Activated naive CD8-positive, alpha-beta T cell treated with anti-CD3 and anti-CD28 coated beads, Interleukin-2, amount 50 U/mL, for 24 hours (primary cell): ENCODE measurements around the gene CSGALNACT2.

Source experiments
- ATAC-seq: fragments of 150-1000 bp; cut with Tn5 transposase; one replicate; pipeline ENCODE4 v1.10.0; 2021
- DNase-seq: peaks from one replicate; pipeline ENCODE4 v3.0.0; 2021
- H3K27ac Mint-ChIP-seq: one replicate; pipeline ENCODE4 v1.8.0; 2021; ENCODE audit warnings: mild to moderate bottlenecking, mixed read lengths
- H3K27me3 Mint-ChIP-seq: one replicate; pipeline ENCODE4 v1.8.0; 2021; ENCODE audit warnings: mixed read lengths
- H3K36me3 Mint-ChIP-seq: one replicate; pipeline ENCODE4 v1.8.0; 2021; ENCODE audit warnings: low read depth, mixed read lengths
- H3K4me1 Mint-ChIP-seq: one replicate; pipeline ENCODE4 v1.8.0; 2021; ENCODE audit warnings: mixed read lengths
- H3K4me3 Mint-ChIP-seq: one replicate; pipeline ENCODE4 v1.8.0; 2021; ENCODE audit warnings: mild to moderate bottlenecking, moderate library complexity, mixed read lengths
- H3K9me3 Mint-ChIP-seq: one replicate; pipeline ENCODE4 v1.8.0; 2021; ENCODE audit warnings: mixed read lengths

Gene CSGALNACT2

DNA sequence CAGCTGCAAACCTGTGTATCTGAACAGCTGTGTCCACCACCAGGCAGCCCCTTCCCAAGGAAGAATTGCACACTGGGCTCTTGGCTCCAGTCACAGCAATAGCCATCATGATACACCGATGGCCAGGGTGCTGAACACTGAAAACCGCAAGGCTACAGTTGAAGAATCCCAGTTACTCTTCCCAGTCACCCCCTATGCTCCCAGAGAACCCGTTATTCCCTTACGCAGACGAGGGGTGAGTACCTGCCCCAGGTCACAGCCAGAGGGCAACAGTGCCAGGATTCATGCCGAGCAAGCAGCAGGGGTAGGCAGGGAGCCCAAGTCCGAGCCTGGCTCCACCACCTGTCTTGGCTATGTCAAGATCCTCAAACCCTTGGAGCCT is 70.8 kb downstream of the CSGALNACT2 start:
- peak; percentile 1 for DNase-seq
- no peak overlapping the region for H3K27ac Mint-ChIP-seq
- no peak overlapping the region for H3K4me3 Mint-ChIP-seq
- H3K27me3 Mint-ChIP-seq, result no peaks in the 10 kb centered on the region
- no peak for ATAC-seq
- no peaks in the 10 kb centered on the region for H3K36me3 Mint-ChIP-seq
- no peaks in the 10 kb centered on the region for H3K9me3 Mint-ChIP-seq
- peaks cover 4% of the 10 kb centered on the region for H3K4me1 Mint-ChIP-seq

DNA sequence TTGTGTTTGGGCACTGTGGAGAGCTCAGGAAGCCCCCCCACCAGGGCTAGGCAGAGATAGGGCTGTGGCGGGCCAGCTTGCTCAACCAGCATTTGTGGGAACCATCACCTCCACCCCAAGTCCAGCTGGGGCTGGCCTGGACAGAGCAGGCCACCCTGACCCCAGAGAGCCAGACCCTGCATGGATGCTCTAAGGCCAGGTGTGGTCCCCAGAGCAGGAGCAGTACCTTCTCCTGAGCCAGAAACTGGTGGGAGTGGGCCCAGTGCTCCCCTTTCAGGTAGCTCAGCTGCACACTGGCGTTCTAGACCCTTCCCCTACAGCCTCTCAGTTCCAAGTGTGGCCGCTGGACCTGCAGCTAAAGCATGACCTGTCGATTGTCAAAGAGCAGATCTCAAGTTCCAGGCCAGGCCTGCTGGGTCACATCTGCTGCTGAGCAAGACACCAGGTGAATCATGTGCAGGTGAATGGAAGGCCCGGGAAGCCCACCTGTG is 71.5 kb downstream of the CSGALNACT2 start:
- H3K27ac Mint-ChIP-seq, result no peak overlapping the region
- no peaks in the 10 kb centered on the region for H3K9me3 Mint-ChIP-seq
- DNase-seq, result no peak
- no peak for ATAC-seq
- no peaks in the 10 kb centered on the region for H3K36me3 Mint-ChIP-seq
- peaks cover 4% of the 10 kb centered on the region for H3K4me1 Mint-ChIP-seq
- no peaks in the 10 kb centered on the region for H3K27me3 Mint-ChIP-seq
- H3K4me3 Mint-ChIP-seq, result no peak overlapping the region

DNA sequence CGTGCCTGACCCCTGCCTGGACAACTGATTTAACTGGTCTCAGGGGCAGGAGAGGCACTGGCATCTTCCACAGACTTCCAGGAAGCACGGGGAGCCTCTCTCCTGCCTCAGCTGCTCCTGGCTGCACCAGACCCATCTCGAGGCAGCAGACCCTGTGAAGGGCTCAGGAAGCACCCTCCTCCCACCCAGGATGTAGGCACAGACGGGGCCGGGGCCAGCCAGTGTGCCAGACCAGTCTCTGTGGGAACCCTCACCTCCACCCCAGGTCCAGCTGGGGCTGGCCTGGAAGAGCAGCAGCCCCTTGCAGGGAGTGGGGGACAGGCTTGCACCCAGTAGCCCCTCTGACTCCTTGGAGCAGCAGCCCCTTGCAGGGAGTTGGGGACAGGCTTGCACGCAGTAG is 72.3 kb downstream of the CSGALNACT2 start:
- DNase-seq, result no peak
- H3K27ac Mint-ChIP-seq, result no peak overlapping the region
- ATAC-seq, result no peak
- H3K4me3 Mint-ChIP-seq, result no peak overlapping the region
- peaks cover 4% of the 10 kb centered on the region for H3K4me1 Mint-ChIP-seq
- H3K36me3 Mint-ChIP-seq, result no peaks in the 10 kb centered on the region
- no peaks in the 10 kb centered on the region for H3K9me3 Mint-ChIP-seq
- no peaks in the 10 kb centered on the region for H3K27me3 Mint-ChIP-seq

DNA sequence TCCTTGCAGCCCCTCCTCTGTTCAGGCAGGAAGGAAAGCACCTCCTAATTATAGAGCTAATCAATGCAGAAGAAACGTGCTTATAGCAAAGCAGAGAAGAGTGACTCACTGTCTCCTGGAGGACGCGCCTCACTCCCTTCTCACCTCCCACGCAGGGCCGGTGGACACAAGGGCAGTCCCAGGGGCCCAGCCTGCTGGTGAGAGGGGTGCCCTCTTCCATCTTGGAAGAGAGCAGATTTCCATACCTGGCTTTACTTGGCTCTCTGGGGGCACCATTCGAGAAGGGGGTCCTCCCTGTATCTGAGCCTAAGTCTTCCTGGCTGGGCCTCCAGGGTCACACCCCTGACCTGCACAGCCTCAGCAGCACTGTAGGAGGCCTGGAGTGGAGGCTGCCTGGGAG is 72.8 kb downstream of the CSGALNACT2 start:
- DNase-seq, result no peak
- H3K36me3 Mint-ChIP-seq, result no peaks in the 10 kb centered on the region
- no peaks in the 10 kb centered on the region for H3K27me3 Mint-ChIP-seq
- H3K27ac Mint-ChIP-seq, result no peak overlapping the region
- H3K9me3 Mint-ChIP-seq, result no peaks in the 10 kb centered on the region
- H3K4me3 Mint-ChIP-seq, result no peak overlapping the region
- H3K4me1 Mint-ChIP-seq, result peaks cover 4% of the 10 kb centered on the region
- peak; percentile 33 for ATAC-seq

DNA sequence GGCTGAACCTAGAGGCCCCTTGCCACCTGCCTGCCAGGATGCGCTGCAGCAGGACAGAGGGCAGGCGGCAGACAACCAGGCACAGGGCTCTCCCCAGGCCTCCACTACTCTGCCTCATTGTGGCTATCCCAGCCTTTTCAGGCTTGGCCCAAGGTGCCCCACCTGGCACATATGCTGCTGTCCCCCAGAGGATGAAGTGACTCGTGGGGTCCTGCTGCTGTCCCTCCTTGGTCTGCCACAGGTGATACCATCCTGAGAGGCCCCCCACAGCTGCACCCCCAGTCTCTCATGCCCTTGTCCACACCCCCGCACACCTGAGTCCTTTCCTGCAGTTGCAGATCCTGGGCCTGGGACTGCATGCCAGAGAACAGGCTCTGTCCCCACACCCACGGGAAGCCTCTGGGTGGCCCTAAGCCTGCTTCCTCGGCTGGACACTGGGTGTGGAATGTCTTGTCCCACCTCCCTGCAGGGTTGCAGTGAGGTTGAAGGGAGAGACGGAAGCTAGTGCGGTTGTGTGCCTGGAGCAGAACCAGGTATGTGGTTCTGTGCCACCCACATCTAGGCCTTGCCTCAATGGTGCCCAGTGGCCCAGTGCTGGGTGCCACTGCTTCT is 73.3 kb downstream of the CSGALNACT2 start:
- Mint-ChIP-seq H3K36me3 (no peaks in the 10 kb centered on the region), H3K27ac (no peak overlapping the region), H3K4me3 (no peak overlapping the region), H3K27me3 (no peaks in the 10 kb centered on the region), H3K9me3 (no peaks in the 10 kb centered on the region), H3K4me1 (peaks cover 4% of the 10 kb centered on the region)
- ATAC-seq (no peak), DNase-seq (no peak)

DNA sequence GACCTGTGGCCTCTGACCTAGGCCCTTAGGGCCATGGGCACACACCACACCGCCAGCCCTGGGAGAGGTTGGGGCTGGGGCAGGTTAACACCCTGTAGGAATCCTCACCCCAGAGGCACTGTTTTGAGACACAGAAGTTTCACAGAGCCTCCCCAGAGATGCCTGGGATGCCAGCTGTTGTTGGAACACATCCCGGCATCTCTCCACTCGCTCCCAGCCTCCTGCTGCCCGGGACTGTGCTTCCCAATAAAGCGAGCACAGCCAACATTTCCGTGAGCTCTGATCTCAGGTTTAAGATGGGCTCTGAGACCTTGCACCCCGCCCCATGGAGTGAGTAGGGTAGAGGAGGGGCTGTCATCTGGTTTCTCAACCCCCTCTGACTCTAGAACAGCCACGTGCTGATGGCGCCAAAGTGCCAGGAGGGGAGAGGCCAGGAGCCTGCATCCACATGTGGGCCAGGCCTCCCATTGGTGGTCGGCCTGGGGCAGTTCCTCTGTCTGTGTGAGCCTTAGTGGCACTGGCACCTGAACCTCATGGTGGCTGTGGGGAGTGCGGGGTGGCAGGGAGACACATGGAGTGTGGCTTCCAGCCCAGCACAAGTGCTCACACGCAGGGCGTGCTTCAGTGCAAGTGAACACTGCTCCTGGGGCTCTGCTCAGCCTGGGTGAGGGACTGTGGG is 73.9 kb downstream of the CSGALNACT2 start:
- no peaks in the 10 kb centered on the region for H3K27me3 Mint-ChIP-seq
- H3K36me3 Mint-ChIP-seq, result no peaks in the 10 kb centered on the region
- no peak overlapping the region for H3K27ac Mint-ChIP-seq
- no peak overlapping the region for H3K4me3 Mint-ChIP-seq
- DNase-seq (no peak), ATAC-seq (no peak)
- H3K4me1 Mint-ChIP-seq, result peaks cover 4% of the 10 kb centered on the region
- no peaks in the 10 kb centered on the region for H3K9me3 Mint-ChIP-seq

DNA sequence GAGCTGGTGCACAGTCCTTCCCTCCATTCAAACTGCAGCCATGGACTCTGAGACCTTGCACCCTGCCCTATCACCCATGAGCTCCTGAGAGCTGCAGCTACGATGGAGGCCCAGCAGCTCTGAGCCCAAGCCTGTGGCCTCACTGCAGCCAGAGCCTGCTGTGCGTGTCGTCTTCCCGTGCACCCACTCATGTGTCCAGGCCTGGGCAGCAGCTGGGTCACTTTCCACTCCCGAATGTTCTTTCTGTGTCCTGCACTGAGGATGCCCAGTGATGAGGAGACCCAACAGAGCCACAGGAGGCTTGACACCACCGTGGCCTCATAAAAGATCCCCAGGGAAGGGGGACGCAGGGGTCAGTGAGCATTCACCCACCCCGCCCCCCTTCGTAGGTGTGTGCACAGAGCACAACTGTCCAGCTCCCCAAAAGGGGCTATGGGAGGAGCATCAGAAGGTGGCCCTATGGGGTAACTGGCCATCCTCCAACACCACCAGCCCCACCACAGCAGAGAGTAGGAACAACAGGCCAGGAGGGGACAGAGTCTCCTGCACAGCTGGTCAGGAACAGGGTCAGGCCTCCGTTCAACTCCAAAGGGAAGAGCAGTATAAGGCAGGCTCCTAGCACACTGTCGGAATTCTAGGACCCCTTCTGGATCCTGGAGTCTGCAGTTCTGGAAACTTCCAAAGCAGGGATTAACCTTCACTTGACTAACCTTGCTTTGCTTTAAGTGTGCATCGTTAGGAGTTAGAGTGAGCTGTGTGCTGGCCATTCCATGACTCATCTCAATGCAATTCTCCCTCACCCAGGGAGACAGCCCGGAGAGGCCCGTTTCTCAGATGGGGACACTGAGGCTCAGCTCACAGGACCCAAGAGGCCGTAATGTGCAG is 76.1 kb downstream of the CSGALNACT2 start:
- ATAC-seq (no peak), DNase-seq (no peak)
- Mint-ChIP-seq H3K4me1 (peaks cover 4% of the 10 kb centered on the region), H3K27ac (no peak overlapping the region), H3K9me3 (no peaks in the 10 kb centered on the region), H3K36me3 (no peaks in the 10 kb centered on the region), H3K27me3 (no peaks in the 10 kb centered on the region), H3K4me3 (no peak overlapping the region)

DNA sequence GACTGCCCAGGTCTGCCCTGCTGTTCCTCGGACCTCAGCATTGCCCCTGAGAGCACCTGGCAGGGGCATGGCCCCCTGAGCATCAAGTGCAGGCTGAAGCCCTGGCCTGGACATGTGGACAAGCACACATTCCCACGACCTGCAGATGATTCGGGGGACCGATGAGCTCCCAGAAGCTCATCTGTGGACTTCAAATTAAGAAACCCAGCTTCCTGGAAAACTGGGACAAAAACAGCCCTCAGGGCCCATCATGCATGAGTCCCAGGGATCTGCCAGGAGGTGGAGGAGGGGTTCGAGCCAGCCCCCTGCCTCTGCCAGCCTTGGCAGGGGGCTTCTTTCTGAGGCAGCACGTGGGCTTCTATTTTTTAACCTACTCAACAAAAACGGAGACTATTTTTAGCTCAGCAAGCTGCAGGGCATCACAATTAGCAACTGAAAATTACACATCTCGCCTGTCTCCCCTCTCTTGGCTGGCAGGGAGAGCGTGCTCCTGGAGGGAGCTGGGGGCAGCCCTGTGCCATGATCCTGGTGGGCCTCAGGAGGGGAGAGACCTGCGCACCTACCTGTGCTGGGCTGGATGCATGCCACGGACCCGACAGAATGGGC is 76.8 kb downstream of the CSGALNACT2 start:
- Mint-ChIP-seq H3K4me1 (peaks cover 4% of the 10 kb centered on the region), H3K27ac (no peak overlapping the region), H3K9me3 (no peaks in the 10 kb centered on the region), H3K27me3 (no peaks in the 10 kb centered on the region), H3K4me3 (no peak overlapping the region), H3K36me3 (no peaks in the 10 kb centered on the region)
- ATAC-seq (no peak), DNase-seq (no peak)

DNA sequence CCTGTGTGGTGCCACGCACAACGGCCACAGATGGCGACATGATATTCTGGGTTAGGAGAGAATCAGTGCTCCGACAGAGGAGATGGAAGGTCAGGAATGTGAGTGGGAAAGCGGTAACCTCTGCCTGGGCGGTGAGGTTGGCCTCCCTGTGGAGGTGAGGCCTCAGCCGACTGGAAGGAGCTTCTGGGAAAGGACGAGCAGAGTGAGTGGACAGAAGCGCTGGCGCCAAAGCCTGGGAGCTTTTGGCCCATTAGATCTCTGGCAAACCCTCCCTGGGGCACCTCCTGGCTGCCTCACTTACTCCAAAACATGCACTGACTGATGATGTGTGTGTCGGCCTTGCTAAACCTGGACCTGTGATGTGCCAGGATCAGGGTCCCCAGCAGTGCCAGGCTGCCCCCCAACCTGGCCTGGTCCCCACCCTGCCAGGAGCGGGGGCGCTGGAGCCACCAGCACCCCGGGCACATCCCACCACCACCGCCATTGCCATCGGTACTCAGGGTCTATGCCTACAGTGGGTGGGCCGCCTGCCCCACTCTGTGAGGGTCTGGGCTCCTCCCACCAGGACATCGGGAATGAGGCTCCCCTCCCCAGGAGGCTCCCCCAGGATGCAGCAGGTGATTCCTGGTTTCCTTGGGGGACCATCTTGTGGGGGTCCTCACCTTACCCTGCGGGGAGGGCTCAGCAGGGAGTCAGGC is 77.7 kb downstream of the CSGALNACT2 start:
- Mint-ChIP-seq H3K9me3 (no peaks in the 10 kb centered on the region), H3K27ac (no peak overlapping the region)

DNA sequence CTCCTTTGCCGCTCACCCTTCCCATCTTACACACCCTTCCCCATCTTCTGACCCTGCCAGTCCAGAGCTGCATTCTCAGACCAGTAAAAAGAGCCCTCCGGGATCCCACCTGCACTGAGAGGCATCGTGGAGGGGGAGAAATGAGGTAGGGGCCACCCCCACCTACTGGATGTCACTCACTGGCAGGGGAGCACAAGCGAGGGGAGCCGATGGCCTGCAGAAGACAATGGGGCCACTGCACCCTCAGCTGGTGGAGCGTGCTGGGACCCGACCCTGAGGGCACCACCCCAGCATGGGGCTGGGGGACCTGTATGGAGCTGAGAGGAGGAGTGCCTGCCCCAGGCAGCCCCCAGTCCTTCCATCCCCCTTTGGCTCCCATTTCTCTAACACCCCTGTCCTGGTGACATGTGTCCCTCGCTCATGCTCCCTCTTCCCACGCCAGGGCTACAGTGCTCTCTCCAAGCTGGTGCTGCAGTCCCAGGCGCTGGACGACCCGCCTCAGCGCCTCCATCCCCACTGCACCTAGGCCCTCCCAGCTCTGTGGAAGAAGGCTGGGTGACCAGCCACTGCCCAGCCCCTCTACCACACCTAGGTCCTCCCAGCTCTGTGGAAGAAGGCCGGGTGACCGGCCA is 78.8 kb downstream of the CSGALNACT2 start:
- no peak for ATAC-seq
- H3K4me3 Mint-ChIP-seq, result no peak overlapping the region
- no peaks in the 10 kb centered on the region for H3K27me3 Mint-ChIP-seq
- no peak for DNase-seq
- peaks cover 12% of the 10 kb centered on the region for H3K4me1 Mint-ChIP-seq
- H3K9me3 Mint-ChIP-seq, result no peaks in the 10 kb centered on the region
- no peak overlapping the region for H3K27ac Mint-ChIP-seq
- no peaks in the 10 kb centered on the region for H3K36me3 Mint-ChIP-seq

More for the DNA sequence above, 77.7 kb downstream of the CSGALNACT2 start:
- DNase-seq (no peak), ATAC-seq (no peak)
- Mint-ChIP-seq H3K36me3 (no peaks in the 10 kb centered on the region), H3K4me3 (no peak overlapping the region), H3K27me3 (no peaks in the 10 kb centered on the region), H3K4me1 (peaks cover 6% of the 10 kb centered on the region)

DNA sequence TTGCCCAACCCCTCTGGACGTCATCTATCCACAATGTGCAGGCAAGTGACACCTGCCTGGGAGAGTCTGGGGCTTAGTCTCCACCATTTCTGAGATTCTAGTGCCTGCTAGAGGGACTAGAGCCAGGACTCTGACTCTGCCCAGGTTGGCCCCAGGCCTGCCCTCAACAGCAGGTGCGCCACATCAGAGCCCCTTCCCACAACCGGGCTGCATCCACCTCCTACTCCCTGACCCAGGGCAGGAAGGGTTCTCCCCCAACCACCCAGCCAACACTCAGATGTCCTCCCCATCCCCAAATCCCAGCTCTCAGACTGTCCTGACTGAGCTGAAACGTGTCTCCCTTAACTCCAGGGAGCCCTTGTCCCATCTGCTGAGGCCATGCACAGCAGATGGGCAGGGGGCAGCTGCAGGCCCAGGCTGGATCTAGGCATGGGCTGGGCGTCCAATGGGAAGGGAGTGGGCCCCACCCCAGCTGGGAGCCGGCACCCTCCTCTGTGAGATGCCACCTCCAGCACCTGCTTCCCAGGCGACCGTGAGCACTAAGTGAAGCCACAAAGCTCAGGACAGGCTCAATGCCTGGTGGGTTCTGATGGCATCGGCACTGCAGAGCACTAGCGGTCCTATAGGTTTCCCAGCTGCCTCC is 79.4 kb downstream of the CSGALNACT2 start:
- peaks cover 12% of the 10 kb centered on the region for H3K4me1 Mint-ChIP-seq
- no peak overlapping the region for H3K27ac Mint-ChIP-seq
- ATAC-seq (no peak), DNase-seq (no peak)
- no peak overlapping the region for H3K4me3 Mint-ChIP-seq
- no peaks in the 10 kb centered on the region for H3K36me3 Mint-ChIP-seq
- no peaks in the 10 kb centered on the region for H3K9me3 Mint-ChIP-seq
- no peaks in the 10 kb centered on the region for H3K27me3 Mint-ChIP-seq

DNA sequence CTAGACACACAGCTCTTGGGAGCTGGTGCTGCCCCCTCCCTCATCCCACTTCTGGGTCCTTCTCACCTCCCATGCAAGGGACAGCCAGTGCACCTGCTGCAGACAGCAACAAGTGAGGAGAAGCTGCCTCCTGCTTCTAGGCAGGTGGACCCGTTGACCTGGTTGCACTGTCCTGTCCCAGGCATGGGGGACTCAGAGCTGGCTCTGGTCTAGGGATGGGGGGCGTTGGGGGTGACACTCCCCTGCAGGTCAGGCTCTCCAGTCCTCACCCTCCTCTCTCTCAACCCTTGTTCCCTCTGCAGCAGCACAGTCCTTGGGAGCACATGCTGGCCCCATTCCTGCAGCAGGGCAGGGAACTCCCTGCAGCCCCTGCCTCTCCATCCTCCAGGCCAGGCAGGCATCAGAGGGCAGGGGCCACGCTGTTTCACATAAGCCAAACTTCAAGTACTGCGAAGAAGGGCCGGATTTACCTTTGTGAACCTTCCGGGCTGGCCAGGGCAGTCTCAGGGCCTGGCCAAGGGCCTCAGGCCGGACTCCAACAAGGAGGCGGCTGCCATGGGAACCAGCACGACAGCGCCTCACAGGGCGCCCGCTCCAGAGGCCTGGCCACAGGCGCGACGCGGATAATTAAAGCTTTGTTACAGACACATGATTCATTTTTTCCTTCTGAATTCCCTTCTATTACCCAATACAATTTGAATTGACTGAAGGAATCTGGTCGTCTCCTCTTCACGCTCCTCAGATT is 80.1 kb downstream of the CSGALNACT2 start:
- H3K9me3 Mint-ChIP-seq, result no peaks in the 10 kb centered on the region
- DNase-seq (no peak), ATAC-seq (no peak)
- no peaks in the 10 kb centered on the region for H3K27me3 Mint-ChIP-seq
- no peak overlapping the region for H3K4me3 Mint-ChIP-seq
- no peaks in the 10 kb centered on the region for H3K36me3 Mint-ChIP-seq
- H3K4me1 Mint-ChIP-seq, result peaks cover 12% of the 10 kb centered on the region
- no peak overlapping the region for H3K27ac Mint-ChIP-seq
